RWPE2 (cell line): ENCODE measurements around the gene YBX1.
"Not testable (repeated sequence)": the region's sequence is repeated elsewhere in the genome, so short reads cannot be mapped to it uniquely, and the experiment has no call there.

Source experiments
- ATAC-seq: fragments of 200-7000 bp; cut with Tn5 transposase; 3 replicates; pipeline ENCODE4 v1.9.1; 2021; ENCODE audit warnings: low read depth
- DNase-seq: peaks from one replicate; pipeline ENCODE4 v3.0.0-alpha.2; 2020; ENCODE audit warnings: low spot score
- H3K27ac ChIP-seq: fragments of 450-650 bp; 2 replicates; pipeline ENCODE4 v1.5.1; 2017; ENCODE audit warnings: mild to moderate bottlenecking; ENCODE audit not compliant: poor library complexity, severe bottlenecking
- H3K27me3 ChIP-seq: fragments of 250-450 bp; sonication (Bioruptor Pico); 2 replicates; pipeline ENCODE4 v1.5.1; 2021; ENCODE audit warnings: mild to moderate bottlenecking, moderate library complexity; ENCODE audit not compliant: insufficient read depth, poor library complexity, severe bottlenecking
- H3K36me3 ChIP-seq: fragments of 250-450 bp; sonication (Bioruptor Pico); 2 replicates; pipeline ENCODE4 v1.5.1; 2020; ENCODE audit warnings: low read depth, mild to moderate bottlenecking, moderate library complexity
- H3K4me1 ChIP-seq: fragments of 250-450 bp; sonication (Bioruptor Pico); 2 replicates; pipeline ENCODE4 v1.5.1; 2021; ENCODE audit warnings: mild to moderate bottlenecking, moderate library complexity; ENCODE audit not compliant: insufficient read depth, poor library complexity, severe bottlenecking
- H3K4me3 ChIP-seq: fragments of 250-450 bp; sonication (Bioruptor Pico); 2 replicates; pipeline ENCODE4 v1.5.1; 2021; ENCODE audit warnings: mild to moderate bottlenecking, moderate library complexity; ENCODE audit not compliant: severe bottlenecking
- H3K9me3 ChIP-seq: fragments of 250-450 bp; sonication (Bioruptor Pico); 2 replicates; pipeline ENCODE4 v1.5.1; 2021; ENCODE audit warnings: mild to moderate bottlenecking, moderate library complexity; ENCODE audit not compliant: severe bottlenecking
- CTCF ChIP-seq: fragments of 450-650 bp; IDR thresholded peaks from one replicate; pipeline ENCODE4 v1.5.1; 2017; ENCODE audit warnings: mild to moderate bottlenecking, moderate library complexity; ENCODE audit not compliant: poor library complexity, severe bottlenecking

Gene YBX1

GRCh38 chr1:42679364-42679983 is 2.7 kb upstream of the YBX1 start:
- Histone ChIP-seq H3K9me3 (no peaks in the 10 kb centered on the region), H3K4me1 (peaks cover 7% of the 10 kb centered on the region), H3K27ac (no peak overlapping the region), H3K4me3 (no peak overlapping the region), H3K27me3 (no peaks in the 10 kb centered on the region), H3K36me3 (peaks cover 26% of the 10 kb centered on the region)
- ATAC-seq (no peak), DNase-seq (no peak)
- no peak for TF ChIP-seq CTCF

- TF ChIP-seq CTCF = no peak
- H3K9me3 ChIP-seq = no peaks in the 10 kb centered on the region
- ATAC-seq (no peak), DNase-seq (no peak)
- no peak overlapping the region for H3K27ac ChIP-seq
- H3K4me3 ChIP-seq = no peak overlapping the region
- peaks cover 13% of the 10 kb centered on the region for H3K4me1 ChIP-seq
- peaks cover 31% of the 10 kb centered on the region for H3K36me3 ChIP-seq
- no peaks in the 10 kb centered on the region for H3K27me3 ChIP-seq
Observed at GRCh38 chr1:42680055-42680454, 2.2 kb upstream of the YBX1 start.

- ATAC-seq = no peak
Observed at GRCh38 chr1:42680921-42681683, 1.1 kb upstream of the YBX1 start.

GRCh38 chr1:42682484-42682738 is 193 bp downstream of the YBX1 start:
- DNase-seq, H3K9me3 ChIP-seq, ATAC-seq, H3K27me3 ChIP-seq: not testable (repeated sequence)
- Histone ChIP-seq H3K4me3 (peak overlapping the region; percentile 56), H3K36me3 (peaks cover 44% of the 10 kb centered on the region), H3K4me1 (peaks cover 30% of the 10 kb centered on the region), H3K27ac (peak overlapping the region; percentile 81)

More at GRCh38 chr1:42680921-42681683, 1.1 kb upstream of the YBX1 start:
- peaks cover 31% of the 10 kb centered on the region for H3K36me3 ChIP-seq
- peak overlapping the region; percentile 56 for H3K4me3 ChIP-seq
- H3K9me3 ChIP-seq = no peaks in the 10 kb centered on the region
- no peak for TF ChIP-seq CTCF
- H3K27me3 ChIP-seq = no peaks in the 10 kb centered on the region
- H3K4me1 ChIP-seq = peaks cover 24% of the 10 kb centered on the region
- H3K27ac ChIP-seq = peak overlapping the region; percentile 81
- no peak for DNase-seq

- DNase-seq (no peak), ATAC-seq (peak; percentile 13; the same call in 2 of the 3 replicates)
- Histone ChIP-seq H3K9me3 (no peaks in the 10 kb centered on the region), H3K27ac (peak overlapping the region; percentile 81), H3K4me1 (peaks cover 32% of the 10 kb centered on the region), H3K27me3 (no peaks in the 10 kb centered on the region), H3K36me3 (peaks cover 50% of the 10 kb centered on the region), H3K4me3 (peak overlapping the region; percentile 56)
- no peak for TF ChIP-seq CTCF
Observed at GRCh38 chr1:42682739-42683531, 717 bp downstream of the YBX1 start.
